ENCODE results near the gene SLC2A14.
"Not testable (repeated sequence)": the region's sequence is repeated elsewhere in the genome, so short reads cannot be mapped to it uniquely, and the experiment has no call there.

The SLC2A14 gene

GRCh38 chr12:7844116-7844515, 28.6 kb downstream of the SLC2A14 start:
- Histone ChIP-seq H3K9me3 (ENCODE audit: low read length) (no peaks in the 10 kb centered on the region), H3K4me1 (ENCODE audit: insufficient read depth, low read length, severe bottlenecking) (no peaks in the 10 kb centered on the region), H4K20me1 (ENCODE audit: insufficient read depth, low read length) (no peaks in the 10 kb centered on the region), H3K27ac (ENCODE audit: low read depth, low read length, poor library complexity, severe bottlenecking) (no peak overlapping the region), H3K36me3 (ENCODE audit: insufficient read depth, low read length) (no peaks in the 10 kb centered on the region), H3K4me3 (ENCODE audit: low read depth, low read length, poor library complexity, severe bottlenecking) (no peak overlapping the region), H3K4me2 (ENCODE audit: low read length) (no peak overlapping the region), H3K27me3 (ENCODE audit: insufficient read depth, low read length) (no peaks in the 10 kb centered on the region), H3F3A (ENCODE audit: insufficient read depth, low read length) (no peaks in the 10 kb centered on the region), H3K79me2 (ENCODE audit: insufficient read depth, low read length) (no peaks in the 10 kb centered on the region), H2AFZ (ENCODE audit: low read length) (no peak overlapping the region), H3K9me2 (ENCODE audit: low read depth, low read length) (no peaks in the 10 kb centered on the region), H3K9ac (ENCODE audit: low read length) (no peak overlapping the region)
- TF ChIP-seq CTCF (IDR thresholded peaks at IDR 0.05; ENCODE audit: low read length) (no peak), EZH2 (IDR thresholded peaks at IDR 0.05; ENCODE audit: borderline replicate concordance, low read length) (no peak)

GRCh38 chr12:7843583-7843982, 29.1 kb downstream of the SLC2A14 start:
- not testable (repeated sequence) for H3K4me2 ChIP-seq (ENCODE audit: low read length); H3K9me3 ChIP-seq (ENCODE audit: low read length); H3K79me2 ChIP-seq (ENCODE audit: insufficient read depth, low read length); H4K20me1 ChIP-seq (ENCODE audit: insufficient read depth, low read length); H2AFZ ChIP-seq (ENCODE audit: low read length); H3K27ac ChIP-seq (ENCODE audit: low read depth, low read length, poor library complexity, severe bottlenecking); H3K9me2 ChIP-seq (ENCODE audit: low read depth, low read length); H3K27me3 ChIP-seq (ENCODE audit: insufficient read depth, low read length); H3K4me1 ChIP-seq (ENCODE audit: insufficient read depth, low read length, severe bottlenecking); H3K4me3 ChIP-seq (ENCODE audit: low read depth, low read length, poor library complexity, severe bottlenecking); H3F3A ChIP-seq (ENCODE audit: insufficient read depth, low read length); H3K36me3 ChIP-seq (ENCODE audit: insufficient read depth, low read length); H3K9ac ChIP-seq (ENCODE audit: low read length)

- not testable (repeated sequence) for H3K9me2 ChIP-seq (ENCODE audit: low read depth, low read length); H3K79me2 ChIP-seq (ENCODE audit: insufficient read depth, low read length); H3K27ac ChIP-seq (ENCODE audit: low read depth, low read length, poor library complexity, severe bottlenecking); H3K4me3 ChIP-seq (ENCODE audit: low read depth, low read length, poor library complexity, severe bottlenecking); H3K27me3 ChIP-seq (ENCODE audit: insufficient read depth, low read length); H3K36me3 ChIP-seq (ENCODE audit: insufficient read depth, low read length); H3K9me3 ChIP-seq (ENCODE audit: low read length); H3K4me2 ChIP-seq (ENCODE audit: low read length); H3K4me1 ChIP-seq (ENCODE audit: insufficient read depth, low read length, severe bottlenecking); H4K20me1 ChIP-seq (ENCODE audit: insufficient read depth, low read length); H3K9ac ChIP-seq (ENCODE audit: low read length); H2AFZ ChIP-seq (ENCODE audit: low read length); H3F3A ChIP-seq (ENCODE audit: insufficient read depth, low read length)
Observed at GRCh38 chr12:7843149-7843548, 29.6 kb downstream of the SLC2A14 start.

- not testable (repeated sequence) for H3K4me2 ChIP-seq (ENCODE audit: low read length); H3F3A ChIP-seq (ENCODE audit: insufficient read depth, low read length); H3K9me2 ChIP-seq (ENCODE audit: low read depth, low read length); H2AFZ ChIP-seq (ENCODE audit: low read length); H3K27ac ChIP-seq (ENCODE audit: low read depth, low read length, poor library complexity, severe bottlenecking); H3K4me1 ChIP-seq (ENCODE audit: insufficient read depth, low read length, severe bottlenecking); H3K79me2 ChIP-seq (ENCODE audit: insufficient read depth, low read length); H3K4me3 ChIP-seq (ENCODE audit: low read depth, low read length, poor library complexity, severe bottlenecking); H4K20me1 ChIP-seq (ENCODE audit: insufficient read depth, low read length); H3K36me3 ChIP-seq (ENCODE audit: insufficient read depth, low read length); H3K9ac ChIP-seq (ENCODE audit: low read length); H3K27me3 ChIP-seq (ENCODE audit: insufficient read depth, low read length); H3K9me3 ChIP-seq (ENCODE audit: low read length)
Observed at GRCh38 chr12:7842444-7842843, 30.3 kb downstream of the SLC2A14 start.

- not testable (repeated sequence) for H3F3A ChIP-seq (ENCODE audit: insufficient read depth, low read length); H3K4me1 ChIP-seq (ENCODE audit: insufficient read depth, low read length, severe bottlenecking)
Observed at GRCh38 chr12:7839848-7840247, 32.9 kb downstream of the SLC2A14 start.

GRCh38 chr12:7839226-7839625, 33.5 kb downstream of the SLC2A14 start:
- H3K9ac ChIP-seq (ENCODE audit: low read length); H3K27ac ChIP-seq (ENCODE audit: low read depth, low read length, poor library complexity, severe bottlenecking); H3K4me3 ChIP-seq (ENCODE audit: low read depth, low read length, poor library complexity, severe bottlenecking); H3K9me2 ChIP-seq (ENCODE audit: low read depth, low read length); H4K20me1 ChIP-seq (ENCODE audit: insufficient read depth, low read length); H3K4me1 ChIP-seq (ENCODE audit: insufficient read depth, low read length, severe bottlenecking); H3K79me2 ChIP-seq (ENCODE audit: insufficient read depth, low read length); H3K9me3 ChIP-seq (ENCODE audit: low read length); H3K4me2 ChIP-seq (ENCODE audit: low read length); H2AFZ ChIP-seq (ENCODE audit: low read length); H3F3A ChIP-seq (ENCODE audit: insufficient read depth, low read length); H3K36me3 ChIP-seq (ENCODE audit: insufficient read depth, low read length); H3K27me3 ChIP-seq (ENCODE audit: insufficient read depth, low read length): not testable (repeated sequence)

More at GRCh38 chr12:7839848-7840247, 32.9 kb downstream of the SLC2A14 start:
- not testable (repeated sequence) for H3K36me3 ChIP-seq (ENCODE audit: insufficient read depth, low read length); H4K20me1 ChIP-seq (ENCODE audit: insufficient read depth, low read length); H3K9ac ChIP-seq (ENCODE audit: low read length); H3K79me2 ChIP-seq (ENCODE audit: insufficient read depth, low read length); H3K27ac ChIP-seq (ENCODE audit: low read depth, low read length, poor library complexity, severe bottlenecking); H2AFZ ChIP-seq (ENCODE audit: low read length); H3K4me3 ChIP-seq (ENCODE audit: low read depth, low read length, poor library complexity, severe bottlenecking); H3K9me3 ChIP-seq (ENCODE audit: low read length); H3K9me2 ChIP-seq (ENCODE audit: low read depth, low read length); H3K4me2 ChIP-seq (ENCODE audit: low read length); H3K27me3 ChIP-seq (ENCODE audit: insufficient read depth, low read length)

Measured in OCI-LY1 (cell line).